GM18858 (cell line): Measurements from ENCODE around the gene PARS2.

Experiments used
- ATAC-seq: cut with Tn5 transposase; IDR thresholded peaks from one replicate; pipeline ENCODE4 v1.9.1; 2021; ENCODE audit not compliant: unreplicated experiment

Gene PARS2

GRCh38 chr1:54742282-54742681, 22.0 kb downstream of the PARS2 start:
- no peak for ATAC-seq

GRCh38 chr1:54741531-54741930, 22.8 kb downstream of the PARS2 start:
- ATAC-seq, result no peak

GRCh38 chr1:54738244-54738643, 26.1 kb downstream of the PARS2 start:
- ATAC-seq, result no peak

- ATAC-seq, result no peak
Measured at GRCh38 chr1:54736685-54737084, 27.6 kb downstream of the PARS2 start.

GRCh38 chr1:54728027-54728426, 36.3 kb downstream of the PARS2 start:
- ATAC-seq, result no peak

GRCh38 chr1:54724771-54725170, 39.6 kb downstream of the PARS2 start:
- no peak for ATAC-seq

GRCh38 chr1:54723985-54724384, 40.3 kb downstream of the PARS2 start:
- no peak for ATAC-seq

GRCh38 chr1:54721719-54722118, 42.6 kb downstream of the PARS2 start:
- no peak for ATAC-seq

GRCh38 chr1:54716299-54717047, 47.9 kb downstream of the PARS2 start:
- no peak for ATAC-seq

GRCh38 chr1:54715493-54716298, 48.6 kb downstream of the PARS2 start, which contains the start of gene TTC4:
Gene TTC4 (plus strand): TSS chr1:54715861. CDS start chr1:54715909, 48 bp downstream.
- ATAC-seq, result peak; percentile 80

- ATAC-seq, result no peak
Measured at GRCh38 chr1:54714881-54715492, 49.3 kb downstream of the PARS2 start.

GRCh38 chr1:54711536-54711935, 52.8 kb downstream of the PARS2 start:
- ATAC-seq, result no peak

- ATAC-seq, result no peak
Measured at GRCh38 chr1:54710841-54711240, 53.5 kb downstream of the PARS2 start.

GRCh38 chr1:54710434-54710833, 53.9 kb downstream of the PARS2 start:
- no peak for ATAC-seq

GRCh38 chr1:54709547-54710292, 54.6 kb downstream of the PARS2 start:
- no peak for ATAC-seq

- no peak for ATAC-seq
Measured at GRCh38 chr1:54708385-54708784, 55.9 kb downstream of the PARS2 start.
